NCI-H2107 (cell line): Measurements from ENCODE around the gene PPP6R1.
"Not testable (repeated sequence)": the region's sequence is repeated elsewhere in the genome, so short reads cannot be mapped to it uniquely, and the experiment has no call there.

Experiments
- DNase-seq: peaks from one replicate; lab custom pipeline; 2025; lab: John Stamatoyannopoulos, UW

PPP6R1 gene

GRCh38 chr19:55241935-55242464, 16.8 kb downstream of the PPP6R1 start:
- DNase-seq, result no peak

GRCh38 chr19:55241143-55241934, 17.5 kb downstream of the PPP6R1 start:
- no peak for DNase-seq

GRCh38 chr19:55240713-55241020, 18.1 kb downstream of the PPP6R1 start:
- DNase-seq, result no peak

- DNase-seq, result no peak
Observed at GRCh38 chr19:55239004-55239403, 19.8 kb downstream of the PPP6R1 start.

GRCh38 chr19:55238030-55238429, 20.8 kb downstream of the PPP6R1 start:
- DNase-seq, result no peak

GRCh38 chr19:55232986-55233385, 25.8 kb downstream of the PPP6R1 start:
- DNase-seq, result no peak

GRCh38 chr19:55232286-55232602, 26.6 kb downstream of the PPP6R1 start:
- DNase-seq, result no peak

- no peak for DNase-seq
Observed at GRCh38 chr19:55231391-55232285, 27.2 kb downstream of the PPP6R1 start.

GRCh38 chr19:55230780-55231179, 28.0 kb downstream of the PPP6R1 start:
- DNase-seq, result no peak

- DNase-seq, result no peak
Observed at GRCh38 chr19:55230329-55230728, 28.5 kb downstream of the PPP6R1 start.

GRCh38 chr19:55229789-55230182, 29.0 kb downstream of the PPP6R1 start:
- DNase-seq, result no peak

GRCh38 chr19:55229145-55229788, 29.6 kb downstream of the PPP6R1 start:
- no peak for DNase-seq

GRCh38 chr19:55228403-55229031, 30.3 kb downstream of the PPP6R1 start, which contains the start of gene TMEM86B:
TSS of gene TMEM86B (minus strand) at chr19:55228763. CDS start at chr19:55228741, 22 bp downstream.
- DNase-seq, result no peak

- no peak for DNase-seq
Observed at GRCh38 chr19:55228015-55228391, 30.8 kb downstream of the PPP6R1 start.

- no peak for DNase-seq
Observed at GRCh38 chr19:55227241-55228014, 31.4 kb downstream of the PPP6R1 start.

- DNase-seq, result no peak
Observed at GRCh38 chr19:55226788-55227187, 32.0 kb downstream of the PPP6R1 start.

GRCh38 chr19:55226273-55226672, 32.5 kb downstream of the PPP6R1 start:
- DNase-seq, result no peak

- no peak for DNase-seq
Observed at GRCh38 chr19:55225415-55225958, 33.3 kb downstream of the PPP6R1 start.

GRCh38 chr19:55224679-55225414, 34.0 kb downstream of the PPP6R1 start:
- DNase-seq, result not testable (repeated sequence)

- no peak for DNase-seq
Observed at GRCh38 chr19:55224038-55224665, 34.7 kb downstream of the PPP6R1 start.
